Liver (tissue), 2 donors: ENCODE measurements around the gene INSM1.

Experiments
- EGR1 ChIP-seq, 2 donors: IDR thresholded peaks; 2 replicates each; pipeline ENCODE4 v1.6.1; 2016 to 2018; ENCODE audit warnings: antibody characterized with exemption in 2 of 2, low read depth in 2 of 2
- GABPA ChIP-seq, 2 donors: IDR thresholded peaks in 1 of 2; conservative IDR thresholded peaks in 1 of 2; 2 replicates each; pipeline ENCODE4 v1.6.1; 2016; ENCODE audit warnings: antibody characterized with exemption in 2 of 2, mild to moderate bottlenecking in 1 of 2, moderate library complexity in 1 of 2
- REST ChIP-seq: IDR thresholded peaks from 2 replicates; pipeline ENCODE4 v1.6.1; 2016; ENCODE audit warnings: antibody characterized with exemption, mild to moderate bottlenecking
- TAF1 ChIP-seq: conservative IDR thresholded peaks from 2 replicates; pipeline ENCODE4 v1.6.1; 2016; ENCODE audit warnings: antibody characterized with exemption, mild to moderate bottlenecking
- donor health status: healthy.

GRCh38 chr20:20399531-20400500, 31.9 kb downstream of the INSM1 start:
- TF ChIP-seq TAF1 (no peak), GABPA (IDR thresholded peaks at IDR 0.05 in 1 of 2, conservative IDR thresholded peaks at IDR 0.05 in 1 of 2) (no peak), REST (no peak), EGR1 (IDR thresholded peaks at IDR 0.05; ENCODE audit: low read depth in 2 of 2) (no peak)
